Ovary (tissue), 9 donors: ENCODE results near the gene LAMC3. TPM values are rescaled to one million over a fixed set of nuclear protein-coding genes. Genes with fewer than 3 reads are reported as not detected.
A peak's percentile ranks its signal among the peaks of the same experiment; 100 is the strongest.

Source experiments
- DNase-seq, 5 donors: peaks; one replicate each; pipeline ENCODE4 v3.0.0-alpha.2; 2019 to 2020
- H3K27ac ChIP-seq, 2 donors: fragments of 200-600 bp; one replicate each; pipeline versions ENCODE4 v1.5.1 to v1.8.0; 2019 to 2022
- H3K27me3 ChIP-seq: fragments of 200-600 bp; one replicate; pipeline ENCODE4 v1.8.0; 2022
- H3K36me3 ChIP-seq: fragments of 200-600 bp; sonication (generic); one replicate; pipeline ENCODE4 v1.5.1; 2019
- H3K4me1 ChIP-seq: one replicate; pipeline ENCODE4 v1.8.1; 2013; ENCODE audit warnings: mild to moderate bottlenecking, moderate library complexity; ENCODE audit not compliant: insufficient read depth
- H3K4me3 ChIP-seq: fragments of 200-600 bp; sonication (generic); one replicate; pipeline ENCODE4 v1.5.1; 2017
- H3K9me3 ChIP-seq, 2 donors: fragments of 200-600 bp in 1 of 2; sonication (generic) in 1 of 2; one replicate each; pipeline versions ENCODE4 v1.5.1 to v1.8.1; 2013 to 2019; ENCODE audit warnings: mild to moderate bottlenecking in 1 of 2, moderate library complexity in 1 of 2
- EP300 ChIP-seq: sonication (generic); formaldehyde crosslinking; IDR thresholded peaks from one replicate; pipeline ENCODE4 v1.6.1; 2017; ENCODE audit warnings: antibody characterized with exemption
- POLR2A ChIP-seq: fragments of 450-650 bp; IDR thresholded peaks from one replicate; pipeline ENCODE4 v1.6.1; 2017; ENCODE audit warnings: antibody characterized with exemption, mild to moderate bottlenecking, moderate library complexity
- WGBS, 3 donors: extraction: QIAGEN DNeasy Blood & Tissue Kit in 1 of 3; methylation state at CpG; one replicate each; pipeline versions ENCODE4 v1.1.5 to v1.1.7; 2013 to 2017; 5-methylcytosine and 5-hydroxymethylcytosine counted together
- intact Hi-C, 4 donors: fragments of 100-400 bp; cut with DNase I; formaldehyde crosslinking; loops; one replicate each; pipeline versions ENCODE4 v1.11.0 to v1.15.1; 2022 to 2023
- polyA plus RNA-seq, 2 donors: library from polyadenylated mRNA; stranded (reverse); fragments of 200-250 nt in 1 of 2; fragments of 350-450 nt in 1 of 2; fragmentation: Illumina TruSeq in 1 of 2; extraction: RNeasy Lipid Tissue Mini Kit (QIAGEN cat#74804) in 1 of 2; gene quantifications; one replicate each; pipeline ENCODE4 v1.2.3, GENCODE V29; 2013 to 2014
- total RNA-seq, 7 donors: library from RNA; depleted of rRNA in 2 of 7; stranded (reverse); fragments of >200 nt in 2 of 7; fragmentation: NEBNext Ultra II Directional in 3 of 7; extraction: Animal tissue kit (Norgen Biotek cat#: 25700) in 3 of 7; gene quantifications; one replicate each; pipeline versions ENCODE4 v1.1.0 to v1.2.4, GENCODE V29; 2016 to 2023
- TF ChIP-seq, protein P1 (sequence below), 3 donors: fragments of 450-650 bp in 2 of 3; fragments of 200-600 bp in 1 of 3; IDR thresholded peaks; one replicate each; pipeline versions ENCODE4 v1.5.1 to v1.8.0; 2016 to 2022; ENCODE audit warnings: antibody characterized with exemption in 3 of 3, mild to moderate bottlenecking in 1 of 3
- donor health status: DM: no; HTN: no; CAD: no; lungs with moderate emphysema.
- donor health status: DM: no; HTN: no; CAD: no.
- donor health status: Bipolar disorder and iron deficiency.
- donor health status: DM: yes; HTN: yes; CAD: no.
- donor health status: DM: no; HTN: no; CAD: no.
- donor health status: DM: yes; HTN: yes; CAD: no.

Gene LAMC3
- total and polyA plus RNA-seq, 9 donors = 0.48 to 5.7 (median 1.8) TPM

DNA sequence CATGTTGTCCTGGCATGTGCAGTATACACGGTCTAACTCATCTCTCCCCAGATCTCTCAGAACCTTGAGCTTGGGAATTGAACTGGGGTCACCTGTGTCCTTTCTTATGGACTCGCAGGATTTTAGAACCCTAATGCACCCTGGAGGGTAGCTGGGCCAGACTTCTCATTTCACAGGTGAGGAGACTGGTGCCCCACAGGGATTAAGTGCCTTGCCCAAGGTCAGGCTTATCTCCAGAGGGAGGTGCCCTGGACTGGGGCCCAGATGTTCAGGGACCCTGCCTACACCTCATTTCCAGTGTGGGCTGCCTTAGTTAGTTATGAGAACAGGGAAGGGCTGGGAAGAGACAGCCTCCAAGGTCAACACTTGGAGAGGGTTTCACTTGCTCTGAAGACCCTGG is 112.4 kb downstream of the LAMC3 start:
- H3K27ac ChIP-seq = no peak overlapping the region
- no peak for TF ChIP-seq POLR2A
- TF ChIP-seq, protein P1, sequence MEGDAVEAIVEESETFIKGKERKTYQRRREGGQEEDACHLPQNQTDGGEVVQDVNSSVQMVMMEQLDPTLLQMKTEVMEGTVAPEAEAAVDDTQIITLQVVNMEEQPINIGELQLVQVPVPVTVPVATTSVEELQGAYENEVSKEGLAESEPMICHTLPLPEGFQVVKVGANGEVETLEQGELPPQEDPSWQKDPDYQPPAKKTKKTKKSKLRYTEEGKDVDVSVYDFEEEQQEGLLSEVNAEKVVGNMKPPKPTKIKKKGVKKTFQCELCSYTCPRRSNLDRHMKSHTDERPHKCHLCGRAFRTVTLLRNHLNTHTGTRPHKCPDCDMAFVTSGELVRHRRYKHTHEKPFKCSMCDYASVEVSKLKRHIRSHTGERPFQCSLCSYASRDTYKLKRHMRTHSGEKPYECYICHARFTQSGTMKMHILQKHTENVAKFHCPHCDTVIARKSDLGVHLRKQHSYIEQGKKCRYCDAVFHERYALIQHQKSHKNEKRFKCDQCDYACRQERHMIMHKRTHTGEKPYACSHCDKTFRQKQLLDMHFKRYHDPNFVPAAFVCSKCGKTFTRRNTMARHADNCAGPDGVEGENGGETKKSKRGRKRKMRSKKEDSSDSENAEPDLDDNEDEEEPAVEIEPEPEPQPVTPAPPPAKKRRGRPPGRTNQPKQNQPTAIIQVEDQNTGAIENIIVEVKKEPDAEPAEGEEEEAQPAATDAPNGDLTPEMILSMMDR (IDR thresholded peaks at IDR 0.05) = no peak
- TF ChIP-seq EP300 = no peak
- H3K9me3 ChIP-seq = no peaks in the 10 kb centered on the region
- peaks cover 3% of the 10 kb centered on the region for H3K4me1 ChIP-seq
- H3K27me3 ChIP-seq = no peaks in the 10 kb centered on the region
- WGBS, 3 donors = 44 to 71% (median 46%) methylated on average over 2 of the region's 2 CpGs
- intact Hi-C loops = no loop called here
- H3K4me3 ChIP-seq = no peak overlapping the region
- H3K36me3 ChIP-seq = no peaks in the 10 kb centered on the region
- no peak for DNase-seq

DNA sequence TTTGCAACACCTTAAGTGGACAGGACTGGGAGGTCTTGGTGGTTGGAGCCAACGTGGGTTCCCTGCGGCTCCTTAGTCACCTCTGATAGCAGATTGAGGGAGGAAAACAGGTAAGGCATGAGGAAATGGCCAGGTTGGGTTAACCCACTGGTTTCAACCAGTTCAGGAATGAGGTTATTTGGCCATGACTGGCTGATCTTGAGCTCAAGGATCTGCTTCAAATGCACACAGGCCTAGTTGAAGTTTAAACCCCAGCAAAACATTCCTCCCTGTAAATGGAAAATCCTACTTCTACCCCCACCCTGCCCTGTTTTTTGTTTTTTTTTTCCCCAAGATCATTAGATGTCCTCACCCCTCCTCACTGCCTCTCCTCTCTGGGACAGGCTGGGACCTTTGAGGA is 113.2 kb downstream of the LAMC3 start:
- Histone ChIP-seq H3K27me3 (no peaks in the 10 kb centered on the region), H3K27ac (no peak overlapping the region), H3K4me1 (peaks cover 6% of the 10 kb centered on the region), H3K4me3 (no peak overlapping the region), H3K9me3 (no peaks in the 10 kb centered on the region), H3K36me3 (no peaks in the 10 kb centered on the region)
- TF ChIP-seq EP300 = no peak
- TF ChIP-seq, protein P1 (IDR thresholded peaks at IDR 0.05) = no peak
- TF ChIP-seq POLR2A = no peak
- 85 to 90% (median 87%) methylated on average over 2 of the region's 2 CpGs for WGBS, 3 donors
- no peak for DNase-seq
- intact Hi-C loops = no loop called here

DNA sequence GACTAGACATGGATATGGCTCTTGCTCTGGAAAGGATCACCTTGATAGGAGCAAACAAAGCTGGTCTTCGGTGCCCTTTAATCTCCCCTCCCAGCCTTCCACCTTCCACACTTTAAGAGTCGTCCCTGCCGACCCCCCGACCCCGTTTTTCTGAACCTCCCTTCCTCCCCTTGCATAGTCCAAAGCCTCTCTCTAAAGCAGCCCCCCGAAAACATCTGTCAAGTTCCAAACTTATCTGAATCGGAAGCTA is 116.0 kb downstream of the LAMC3 start:
- TF ChIP-seq, protein P1 (IDR thresholded peaks at IDR 0.05) = no peak
- TF ChIP-seq POLR2A (no peak), EP300 (no peak)
- H3K27me3 ChIP-seq = no peaks in the 10 kb centered on the region
- H3K4me3 ChIP-seq = peak overlapping the region; percentile 81
- no peaks in the 10 kb centered on the region for H3K36me3 ChIP-seq
- DNase-seq = peak in 1 of 5 donors; percentile 25
- 1 to 3% (median 1%) methylated on average over 7 of the region's 7 CpGs for WGBS, 3 donors
- peaks cover 6% of the 10 kb centered on the region for H3K4me1 ChIP-seq
- intact Hi-C loops = no loop called here
- H3K9me3 ChIP-seq = no peaks in the 10 kb centered on the region
- H3K27ac ChIP-seq = peak overlapping the region in 1 of 2 donors; percentile 46

DNA sequence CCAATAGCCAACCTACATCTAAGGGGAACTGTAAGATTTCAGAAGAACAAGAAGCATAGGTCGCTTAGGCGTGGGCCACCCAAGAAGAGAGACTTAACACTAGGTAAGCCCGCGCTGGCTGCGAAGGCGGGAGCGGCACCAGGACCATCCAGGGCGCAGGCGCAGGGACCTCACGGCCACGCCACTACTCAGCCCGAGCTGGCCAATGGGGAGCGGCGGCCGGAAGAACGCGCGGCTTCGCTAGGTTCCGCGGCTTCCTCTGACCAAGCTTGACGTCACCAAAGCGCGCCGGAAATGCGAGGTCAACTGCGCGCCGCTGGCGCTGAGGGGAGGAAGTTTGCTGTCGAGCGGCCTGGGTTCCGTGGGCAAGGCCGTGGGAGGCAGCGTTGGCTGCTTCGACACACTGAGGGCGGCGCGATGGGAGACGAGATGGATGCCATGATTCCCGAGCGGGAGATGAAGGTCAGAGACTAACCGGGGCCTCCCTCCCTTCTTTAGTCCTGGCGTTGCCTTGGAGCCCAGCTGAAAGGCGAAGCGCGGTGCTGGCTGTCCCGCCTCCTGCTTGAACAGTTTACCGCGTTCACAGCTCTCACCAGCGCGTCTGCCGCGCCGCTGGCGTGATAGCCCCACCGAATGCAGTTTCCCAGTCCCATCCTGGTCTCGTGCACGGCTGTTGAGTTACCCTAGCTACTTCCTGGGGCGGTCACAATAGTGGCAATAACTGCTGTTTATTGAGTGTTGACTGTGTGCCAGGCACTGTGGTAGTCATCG is 116.5 kb downstream of the LAMC3 start, which contains the start of gene NUP214:
Gene NUP214 (plus strand): TSS at position 299 of the 771 bp plus-strand sequence. CDS start 119 bp downstream, at position 418.
- TF ChIP-seq POLR2A (peak; percentile 81), EP300 (no peak)
- TF ChIP-seq, protein P1 (IDR thresholded peaks at IDR 0.05) = no peak
- Histone ChIP-seq H3K9me3 (no peaks in the 10 kb centered on the region), H3K27ac (peak within 1 kb of the TSS in 1 of 2 donors; percentile 46), H3K36me3 (no peaks in the 10 kb centered on the region), H3K4me3 (peak within 1 kb of the TSS; percentile 81), H3K27me3 (no peaks in the 10 kb centered on the region), H3K4me1 (peaks cover 6% of the 10 kb centered on the region)
- 0 to 1% (median 0%) methylated on average over 21 to 61 of the region's 61 CpGs for WGBS, 3 donors
- intact Hi-C loops = no loop called here
- peak; percentile 98 to 100 (median 99) for DNase-seq
